ENCODE measurements around the gene MSL3B.

The MSL3B gene

GRCh38 chr2:233815861-233816260 is 52.3 kb downstream of the MSL3B start:
- no peak for DNase-seq
